G401.6 (cell line): ENCODE measurements around the gene F2.
A peak's percentile ranks its signal among the peaks of the same experiment; 100 is the strongest.

ENCODE experiments used
- FAIRE-seq: peaks from 2 replicates; lab custom pipeline; 2012; peaks lifted over from hg19 to GRCh38; lab: Jason Lieb, UNC

F2 gene

DNA sequence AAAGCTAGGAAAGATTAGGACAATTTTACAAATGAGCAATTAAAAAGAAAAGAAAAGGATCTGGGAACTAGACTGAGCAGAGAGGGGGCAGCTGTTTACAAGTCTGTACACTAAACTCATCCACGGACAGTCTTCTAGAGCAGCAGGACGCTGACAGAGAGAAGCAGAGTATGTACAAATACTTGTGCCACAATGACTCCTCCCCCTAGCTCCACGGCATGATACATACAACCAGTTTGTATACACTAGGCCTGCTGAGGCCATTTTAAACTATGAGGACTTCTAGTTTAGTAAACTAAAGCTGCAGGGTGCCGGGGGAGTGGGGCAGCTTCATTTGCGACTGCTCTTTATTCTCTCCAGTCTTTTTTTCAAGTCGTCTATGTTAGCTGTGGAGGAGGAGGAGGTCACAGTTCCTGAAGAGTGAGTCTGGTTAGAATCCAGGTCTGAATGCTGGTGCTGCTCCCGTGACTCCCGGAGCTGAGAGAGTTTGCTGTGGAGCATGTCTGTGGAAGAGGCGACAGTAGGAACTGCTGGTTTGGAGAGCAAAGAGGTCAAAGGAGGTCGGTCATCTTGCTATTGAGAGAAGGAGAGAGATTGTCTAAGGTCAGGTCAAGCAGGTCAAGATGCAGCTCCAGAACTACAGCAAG, 24.8 kb downstream of the F2 start:
- no peak for FAIRE-seq

DNA sequence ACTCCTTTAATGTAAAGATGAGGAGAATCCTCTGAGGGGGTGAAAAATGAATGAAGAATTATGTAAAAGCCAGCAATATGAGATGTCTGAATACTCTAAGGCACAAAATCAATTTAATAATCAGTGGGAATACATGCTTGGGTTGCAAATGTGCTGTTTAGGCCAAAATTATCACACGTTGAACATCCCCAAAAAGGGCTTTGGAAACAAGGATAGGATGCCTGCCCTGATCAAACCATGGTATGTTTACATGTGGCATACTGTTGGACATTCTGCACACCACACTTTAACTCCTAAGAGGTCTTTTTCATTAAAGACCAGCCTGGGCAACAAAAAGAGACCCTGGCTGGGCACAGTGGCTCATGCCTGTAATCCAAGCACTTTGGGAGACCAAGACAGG, 26.3 kb downstream of the F2 start:
- no peak for FAIRE-seq

DNA sequence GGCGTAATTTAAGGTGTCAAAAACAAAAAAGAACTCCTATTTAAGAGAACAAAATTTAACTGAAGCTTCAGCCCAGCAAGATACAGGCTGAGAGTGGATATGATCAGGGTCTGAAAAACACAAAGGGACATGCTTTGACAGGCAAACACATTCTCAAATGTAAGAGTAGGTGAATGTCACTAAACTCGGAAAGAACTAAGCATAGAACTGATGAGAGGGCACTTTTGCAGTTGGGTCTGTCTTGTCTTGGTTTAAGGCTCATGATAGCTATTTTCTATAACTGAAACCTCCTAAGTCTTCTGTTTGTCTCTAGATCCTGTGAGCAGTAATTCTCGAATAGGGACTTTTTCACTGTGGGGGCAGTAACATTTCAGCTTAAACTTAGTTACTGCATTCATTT, 27.0 kb downstream of the F2 start:
- no peak for FAIRE-seq

- FAIRE-seq, result no peak
These were observed 28.1 kb downstream of the F2 start for GRCh38 chr11:46747150-46747549.

DNA sequence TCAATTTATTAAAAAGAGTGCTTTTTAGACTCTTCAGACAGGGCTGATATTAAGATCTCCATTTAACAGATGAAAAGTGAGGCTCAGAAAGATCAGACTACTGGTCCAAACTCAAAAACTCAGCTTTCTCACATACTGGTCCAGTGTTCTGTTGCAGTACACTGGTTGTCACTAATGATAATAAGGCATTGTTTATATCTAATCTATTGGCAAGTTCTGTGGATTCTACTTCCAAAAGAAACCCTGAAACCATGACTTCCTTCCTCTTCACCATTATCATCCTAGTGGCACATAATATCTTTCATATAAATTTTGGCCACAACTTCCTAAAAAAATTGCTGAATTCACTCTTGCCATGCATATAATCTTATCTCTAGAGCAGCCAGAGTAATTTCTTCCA, 36.9 kb downstream of the F2 start:
- FAIRE-seq, result no peak

DNA sequence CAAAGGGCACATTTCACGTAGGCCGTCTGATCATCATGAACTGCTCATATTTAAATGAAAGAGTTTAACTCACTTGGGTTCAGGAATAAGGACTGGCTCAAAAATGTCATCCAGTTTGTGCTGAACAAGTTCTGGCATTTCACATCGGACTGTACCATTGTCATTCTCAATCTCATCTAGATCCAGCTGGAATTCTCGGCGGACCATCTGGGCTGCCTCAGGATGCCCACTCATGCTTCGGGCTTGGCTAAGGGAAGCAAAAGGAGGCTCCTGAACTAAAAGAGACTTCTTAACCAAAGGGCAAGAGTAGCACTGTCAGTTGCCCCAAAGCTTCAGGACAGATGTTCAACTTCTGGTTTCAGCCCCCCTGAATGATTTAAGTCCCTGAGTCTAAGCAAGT, 40.2 kb downstream of the F2 start:
- no peak for FAIRE-seq

DNA sequence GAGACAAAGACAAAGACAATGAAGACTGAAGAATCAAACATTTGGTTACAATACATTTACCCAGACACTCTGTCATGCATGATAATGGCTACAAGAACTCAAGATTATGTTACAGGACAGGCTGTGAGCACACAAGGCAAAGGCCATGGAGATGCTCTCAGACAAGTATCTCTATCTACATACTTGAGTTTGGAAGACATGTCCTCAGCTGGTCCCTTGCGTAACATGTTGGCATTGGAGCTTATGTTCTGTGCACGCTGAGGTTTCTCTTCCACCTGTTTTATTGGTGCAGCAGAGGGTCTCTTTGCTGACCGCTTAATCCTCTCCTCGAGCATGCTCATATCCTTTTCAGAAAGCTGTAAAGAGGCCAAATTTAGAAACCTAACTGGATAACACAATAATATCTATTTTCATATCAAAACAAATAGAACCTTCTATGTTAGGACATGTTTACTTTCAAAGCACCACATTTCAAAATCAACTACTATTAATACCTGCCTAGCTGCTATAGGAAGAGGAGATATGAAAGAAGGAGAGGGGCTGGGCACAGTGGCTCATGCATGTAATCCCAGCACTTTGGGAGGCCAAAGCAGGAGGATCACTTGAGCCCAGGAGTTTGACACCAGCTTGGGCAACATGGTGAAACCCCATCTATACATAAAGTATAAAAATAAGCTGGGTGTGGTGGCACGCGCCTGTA, 41.6 kb downstream of the F2 start:
- no peak for FAIRE-seq

GRCh38 chr11:46761807-46762206, 42.8 kb downstream of the F2 start:
- FAIRE-seq, result no peak

DNA sequence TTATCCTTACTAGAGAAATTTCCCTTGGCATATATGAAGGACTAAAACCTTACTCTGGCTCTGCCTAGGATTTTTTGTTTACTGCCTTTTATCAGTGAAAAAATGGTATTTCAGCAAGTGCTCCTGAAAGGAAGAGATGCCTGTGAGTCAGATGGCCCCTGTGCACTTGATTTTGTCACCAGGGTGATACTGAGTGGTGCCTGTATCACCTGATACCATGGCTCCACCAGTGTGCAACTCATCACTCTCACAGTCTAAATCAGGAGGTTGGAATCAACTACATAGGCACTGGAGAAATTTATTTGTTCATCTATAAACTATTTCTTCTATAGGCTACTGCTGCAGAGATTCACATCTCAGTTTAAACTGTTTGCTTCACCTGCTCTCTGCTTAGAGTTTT, 43.2 kb downstream of the F2 start:
- no peak for FAIRE-seq

DNA sequence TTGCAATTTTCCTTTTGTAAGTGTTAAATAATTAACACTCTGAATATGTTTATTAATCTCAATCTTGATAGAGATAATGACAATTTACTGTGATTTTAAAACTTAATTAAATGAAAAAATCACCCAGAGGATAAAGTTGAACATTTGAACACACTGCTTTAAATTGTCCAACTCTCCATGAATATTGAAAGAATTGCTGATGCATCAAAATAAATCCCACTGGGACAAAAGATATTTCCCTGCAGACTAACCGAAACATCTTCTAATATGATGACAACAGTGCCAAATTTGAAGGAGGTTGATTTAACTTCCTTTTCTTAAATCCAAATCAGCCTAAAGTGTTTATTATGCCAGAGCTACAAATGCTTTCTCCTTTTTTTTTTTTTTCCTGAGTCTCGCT, 47.6 kb downstream of the F2 start:
- peak; percentile 30 for FAIRE-seq

GRCh38 chr11:46769636-46770221, 50.7 kb downstream of the F2 start:
- no peak for FAIRE-seq

GRCh38 chr11:46776878-46777277, 57.9 kb downstream of the F2 start:
- FAIRE-seq, result no peak

GRCh38 chr11:46778416-46778815, 59.4 kb downstream of the F2 start:
- FAIRE-seq, result no peak
